PFSK-1 (cell line): ENCODE measurements around the gene CD72.

Experiments used
- SIN3A ChIP-seq: IDR thresholded peaks from 2 replicates; pipeline ENCODE4 v1.6.1; 2012; ENCODE audit warnings: mild to moderate bottlenecking, low read length, moderate library complexity, borderline replicate concordance; ENCODE audit not compliant: insufficient read depth
- TAF1 ChIP-seq: IDR thresholded peaks from 2 replicates; pipeline ENCODE4 v1.6.1; 2012; ENCODE audit warnings: low read length, control low read depth, borderline replicate concordance; ENCODE audit not compliant: insufficient read depth
- TF ChIP-seq, protein P1 (sequence below), 2 experiments: IDR thresholded peaks; 2 replicates each; pipeline versions ENCODE4 v1.6.1 to v1.8.0; 2011 to 2012; ENCODE audit warnings: low read depth in 2 of 2, low read length in 2 of 2, control low read depth in 1 of 2, inconsistent platforms in 1 of 2, mild to moderate bottlenecking in 1 of 2, moderate library complexity in 1 of 2; ENCODE audit not compliant: insufficient read depth in 1 of 2

DNA sequence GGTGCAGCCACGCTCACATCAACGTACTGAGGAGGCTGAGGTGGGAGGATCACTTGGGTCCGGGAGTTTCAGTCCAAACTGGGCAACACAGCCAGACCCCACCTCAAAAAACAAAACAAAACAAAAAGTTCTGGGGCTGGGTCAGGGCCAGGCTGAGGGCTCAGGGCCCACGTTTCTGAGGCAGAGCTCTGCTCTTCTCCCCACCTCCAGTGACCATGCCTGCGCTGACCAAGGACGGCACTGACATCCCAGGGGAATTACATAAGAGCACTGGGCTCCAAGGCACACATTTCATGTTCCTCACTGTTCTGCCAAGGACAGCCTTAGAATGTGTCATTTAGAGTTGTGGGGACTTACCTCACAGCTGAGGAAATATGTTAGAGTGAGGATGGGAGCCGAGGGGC is 53.6 kb downstream of the CD72 start:
- TF ChIP-seq, protein P1, sequence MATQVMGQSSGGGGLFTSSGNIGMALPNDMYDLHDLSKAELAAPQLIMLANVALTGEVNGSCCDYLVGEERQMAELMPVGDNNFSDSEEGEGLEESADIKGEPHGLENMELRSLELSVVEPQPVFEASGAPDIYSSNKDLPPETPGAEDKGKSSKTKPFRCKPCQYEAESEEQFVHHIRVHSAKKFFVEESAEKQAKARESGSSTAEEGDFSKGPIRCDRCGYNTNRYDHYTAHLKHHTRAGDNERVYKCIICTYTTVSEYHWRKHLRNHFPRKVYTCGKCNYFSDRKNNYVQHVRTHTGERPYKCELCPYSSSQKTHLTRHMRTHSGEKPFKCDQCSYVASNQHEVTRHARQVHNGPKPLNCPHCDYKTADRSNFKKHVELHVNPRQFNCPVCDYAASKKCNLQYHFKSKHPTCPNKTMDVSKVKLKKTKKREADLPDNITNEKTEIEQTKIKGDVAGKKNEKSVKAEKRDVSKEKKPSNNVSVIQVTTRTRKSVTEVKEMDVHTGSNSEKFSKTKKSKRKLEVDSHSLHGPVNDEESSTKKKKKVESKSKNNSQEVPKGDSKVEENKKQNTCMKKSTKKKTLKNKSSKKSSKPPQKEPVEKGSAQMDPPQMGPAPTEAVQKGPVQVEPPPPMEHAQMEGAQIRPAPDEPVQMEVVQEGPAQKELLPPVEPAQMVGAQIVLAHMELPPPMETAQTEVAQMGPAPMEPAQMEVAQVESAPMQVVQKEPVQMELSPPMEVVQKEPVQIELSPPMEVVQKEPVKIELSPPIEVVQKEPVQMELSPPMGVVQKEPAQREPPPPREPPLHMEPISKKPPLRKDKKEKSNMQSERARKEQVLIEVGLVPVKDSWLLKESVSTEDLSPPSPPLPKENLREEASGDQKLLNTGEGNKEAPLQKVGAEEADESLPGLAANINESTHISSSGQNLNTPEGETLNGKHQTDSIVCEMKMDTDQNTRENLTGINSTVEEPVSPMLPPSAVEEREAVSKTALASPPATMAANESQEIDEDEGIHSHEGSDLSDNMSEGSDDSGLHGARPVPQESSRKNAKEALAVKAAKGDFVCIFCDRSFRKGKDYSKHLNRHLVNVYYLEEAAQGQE (IDR thresholded peaks at IDR 0.05; ENCODE audit: insufficient read depth in 1 of 2, low read depth in 2 of 2, low read length in 2 of 2) = no peak
- TF ChIP-seq SIN3A = no peak
- TF ChIP-seq TAF1 = no peak
